CD1c-positive myeloid dendritic cell (primary cell): ENCODE data around the gene PRKCD.
"Not testable (repeated sequence)": the region's sequence is repeated elsewhere in the genome, so short reads cannot be mapped to it uniquely, and the experiment has no call there.

Source experiments
- DNase-seq: peaks from one replicate; pipeline ENCODE4 v3.0.0-alpha.2; 2016; ENCODE audit errors: extremely low spot score

PRKCD gene

DNA sequence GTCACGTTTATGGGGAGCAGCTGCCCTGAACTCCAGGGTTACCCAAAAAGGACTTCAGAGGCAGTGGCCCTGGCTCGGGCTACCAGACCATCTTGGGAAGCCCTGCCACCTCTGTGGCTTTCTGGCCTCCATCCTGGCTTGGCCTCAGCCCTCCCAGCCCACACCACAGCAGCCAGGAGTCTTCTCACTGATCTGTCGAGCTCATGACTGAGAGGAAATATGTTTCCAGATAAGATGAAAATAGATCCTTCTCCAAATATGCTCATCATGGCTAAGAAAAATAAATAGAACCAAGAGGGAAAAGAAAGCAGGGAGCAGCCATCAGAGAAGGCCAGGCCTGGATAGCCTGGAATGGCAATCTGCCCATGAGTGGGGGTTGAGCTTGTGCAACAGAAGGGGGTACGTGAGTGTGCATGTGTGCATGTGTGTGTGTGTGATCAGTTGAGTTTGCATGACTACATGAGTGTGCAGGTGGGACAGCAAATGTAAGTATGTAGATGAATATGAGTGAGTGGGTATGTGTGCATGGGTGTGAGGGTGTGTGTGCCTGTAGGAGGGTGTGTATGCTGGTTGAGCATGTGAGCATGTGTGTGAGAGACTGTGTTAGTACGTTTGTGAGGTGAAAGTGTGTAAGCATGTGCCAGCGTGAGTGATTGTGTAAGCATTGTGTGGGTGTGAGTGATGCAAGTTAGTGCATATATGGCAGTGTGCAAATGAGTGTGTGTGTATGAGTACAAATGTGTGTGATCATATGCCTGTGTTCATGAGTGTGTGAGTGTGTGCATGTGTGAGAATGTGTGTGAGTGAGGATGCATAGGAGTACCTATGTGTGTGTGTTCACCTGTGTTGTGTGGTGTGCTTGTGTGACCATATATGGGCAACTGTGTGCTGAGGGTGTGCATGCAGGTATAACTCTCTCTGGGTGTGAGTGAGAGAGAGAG is 20.8 kb upstream of the PRKCD start:
- DNase-seq = no peak

DNA sequence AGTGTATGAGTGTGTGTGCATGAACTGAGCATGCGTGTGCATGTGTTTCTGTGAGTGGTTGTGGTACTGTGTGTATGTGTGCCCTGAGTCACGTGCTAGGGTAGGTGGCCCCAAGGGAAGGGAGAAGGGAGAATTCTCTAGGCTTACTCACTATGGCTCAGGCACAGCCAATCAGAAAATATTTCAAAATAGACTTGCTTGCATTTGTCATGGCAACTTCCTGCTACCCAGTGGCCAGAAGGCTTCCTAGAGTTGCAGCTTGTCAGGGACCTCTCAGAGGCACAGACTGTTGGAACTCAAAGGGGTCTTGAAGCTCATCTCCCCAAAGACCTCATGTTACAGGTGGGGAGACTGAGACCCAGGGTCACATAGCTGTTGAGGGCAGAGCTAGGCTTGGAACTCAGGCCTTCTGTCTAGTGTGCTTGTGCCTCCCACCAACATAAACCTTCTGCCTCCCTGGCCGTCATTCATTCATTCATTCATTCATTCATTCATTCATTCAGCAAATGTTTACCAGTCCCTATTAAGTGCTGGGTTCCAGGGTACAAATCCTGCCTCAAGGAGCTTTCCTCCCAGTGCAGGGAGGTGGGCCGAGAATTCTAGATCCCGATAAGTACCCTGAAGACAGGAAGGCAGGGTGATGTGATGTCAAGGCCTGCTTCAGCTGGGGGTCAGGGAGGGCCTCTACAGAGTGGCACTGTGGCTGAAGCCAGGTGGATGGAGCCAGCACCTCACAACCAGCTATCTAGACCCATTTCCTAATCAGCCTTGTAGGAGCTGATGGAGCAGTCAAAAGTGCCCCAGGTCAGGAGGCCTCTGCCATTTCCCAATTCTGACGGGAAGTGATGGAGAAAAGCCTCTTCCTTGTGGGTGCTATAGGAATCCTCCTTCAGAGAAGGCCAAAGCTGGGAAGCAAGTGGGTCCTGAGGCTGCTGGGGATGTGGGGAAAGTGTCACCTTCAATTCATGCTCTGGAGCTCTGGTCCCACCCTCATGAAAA is 19.9 kb upstream of the PRKCD start:
- DNase-seq = peak; percentile 86

DNA sequence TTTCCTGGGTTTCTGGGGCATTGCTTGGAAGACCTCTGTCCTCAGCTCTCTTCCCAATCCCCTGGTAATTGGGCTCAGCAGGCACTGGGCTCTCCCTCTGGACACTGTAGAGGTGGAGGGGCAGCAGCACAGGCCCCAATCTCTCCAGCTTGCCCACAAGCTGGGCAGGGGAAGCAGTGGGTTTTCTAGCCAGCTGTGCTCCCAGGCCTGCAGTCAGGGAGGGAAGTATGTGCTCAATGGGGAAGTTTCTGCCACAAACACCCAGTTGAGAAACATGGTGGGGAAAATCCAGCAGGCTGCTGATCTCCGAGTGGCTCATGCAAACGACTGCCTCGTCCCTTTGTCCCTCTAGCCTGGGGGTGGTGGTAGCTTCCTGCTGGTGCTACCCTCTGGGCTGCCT is 18.0 kb upstream of the PRKCD start:
- peak; percentile 92 for DNase-seq

DNA sequence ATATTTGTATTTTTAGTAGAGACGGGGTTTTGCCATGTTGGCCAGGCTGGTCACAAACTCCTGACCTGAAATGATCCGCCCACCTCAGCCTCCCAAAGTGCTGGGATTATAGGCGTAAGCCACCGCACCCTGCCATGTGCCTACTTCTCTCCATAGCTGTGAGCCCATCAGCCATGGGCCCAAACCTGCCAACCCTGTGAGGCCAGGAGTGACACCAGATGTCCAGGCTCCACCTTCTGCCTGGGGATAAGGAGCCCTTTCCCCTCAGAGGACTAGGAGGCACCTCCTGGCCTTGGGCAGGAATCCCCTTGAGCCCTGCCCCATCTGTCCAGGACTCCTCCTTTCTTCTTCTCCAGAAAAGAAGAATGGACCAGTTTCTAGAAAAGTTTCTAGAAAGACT is 16.6 kb upstream of the PRKCD start:
- DNase-seq = no peak

DNA sequence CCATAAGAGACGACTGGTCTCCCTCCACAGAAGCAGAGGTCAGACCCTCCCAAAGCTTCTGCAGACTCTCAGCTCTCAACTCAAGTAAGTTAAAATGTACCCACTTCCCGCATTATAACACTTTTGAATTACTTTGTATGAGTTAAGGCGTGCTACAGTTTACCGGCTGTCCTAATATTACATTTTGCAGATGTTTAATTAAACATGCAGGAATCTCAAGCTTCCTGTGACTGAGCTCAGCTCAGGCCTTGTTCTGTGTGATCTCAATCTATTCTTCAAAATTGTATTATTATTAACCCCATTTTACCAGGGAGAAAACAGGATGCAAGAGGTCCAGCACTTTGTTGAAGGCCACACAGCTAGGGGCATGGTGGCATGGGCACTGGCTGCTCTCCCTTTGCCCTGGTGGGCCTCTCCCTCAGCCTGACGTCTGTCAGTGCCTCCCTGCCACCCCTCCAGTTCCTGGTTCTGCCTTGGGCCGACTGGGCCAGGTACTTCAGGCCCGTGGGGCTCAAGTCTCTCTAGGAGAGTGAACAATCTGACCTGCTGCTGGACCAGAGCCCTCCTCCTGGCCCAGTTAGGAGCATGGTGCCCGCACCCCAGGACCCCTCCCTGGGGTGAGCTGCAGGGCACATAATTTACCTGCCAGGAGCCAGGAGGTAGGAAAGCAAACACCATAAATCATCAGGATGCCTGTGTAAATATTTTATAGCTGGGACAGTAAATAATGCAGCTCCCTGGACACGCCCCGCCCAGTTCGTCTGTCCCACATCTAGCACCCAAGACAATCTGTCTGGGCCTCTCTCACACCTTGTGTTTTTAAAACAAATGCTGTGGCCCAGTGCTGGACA is 15.9 kb upstream of the PRKCD start:
- no peak for DNase-seq

DNA sequence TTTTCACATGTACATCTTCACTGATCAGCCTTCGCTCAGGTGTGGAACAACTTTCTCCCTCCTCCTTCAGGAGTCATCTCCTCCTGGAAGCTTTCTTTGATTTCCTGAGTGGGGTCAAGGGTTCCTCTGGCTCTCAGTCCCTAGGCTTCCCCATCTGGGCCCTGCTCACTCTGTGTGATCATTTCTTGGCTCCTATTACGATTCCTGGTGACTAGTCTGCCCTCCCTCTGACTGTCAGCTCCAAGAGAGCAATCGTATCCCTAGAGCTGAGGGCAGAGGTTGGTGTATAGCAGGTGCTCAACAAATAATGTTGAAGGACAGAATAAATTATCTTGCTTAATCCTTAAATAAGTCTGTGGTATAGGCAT is 15.3 kb upstream of the PRKCD start:
- no peak for DNase-seq

DNA sequence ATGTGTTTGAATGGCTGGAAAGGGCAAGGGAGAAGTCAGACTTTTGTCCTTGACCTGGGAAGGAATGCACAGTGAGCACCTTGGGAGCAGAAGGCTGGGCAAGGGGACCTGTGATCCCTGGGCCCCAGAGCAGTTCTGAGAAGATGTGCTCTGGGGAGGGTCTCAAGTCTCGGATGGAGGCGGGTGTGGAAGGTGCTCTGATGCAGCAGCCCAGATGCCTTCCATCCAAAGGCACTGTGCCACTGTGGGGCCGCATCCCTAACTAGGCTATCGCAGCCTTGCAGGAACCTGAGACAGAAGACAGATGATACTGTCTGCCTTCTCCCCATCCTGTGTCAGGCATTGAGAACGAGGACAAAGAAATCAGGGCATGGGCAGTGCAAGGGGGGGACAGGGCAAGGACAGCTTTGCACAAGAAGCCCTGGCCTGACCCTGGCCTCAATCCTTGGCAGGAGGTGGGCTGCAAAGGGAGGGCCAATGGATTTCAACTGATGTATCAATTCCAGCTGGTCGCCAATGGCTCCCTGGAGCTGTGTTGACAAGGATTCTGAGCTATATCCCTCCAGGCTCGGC is 14.6 kb upstream of the PRKCD start:
- DNase-seq = no peak

DNA sequence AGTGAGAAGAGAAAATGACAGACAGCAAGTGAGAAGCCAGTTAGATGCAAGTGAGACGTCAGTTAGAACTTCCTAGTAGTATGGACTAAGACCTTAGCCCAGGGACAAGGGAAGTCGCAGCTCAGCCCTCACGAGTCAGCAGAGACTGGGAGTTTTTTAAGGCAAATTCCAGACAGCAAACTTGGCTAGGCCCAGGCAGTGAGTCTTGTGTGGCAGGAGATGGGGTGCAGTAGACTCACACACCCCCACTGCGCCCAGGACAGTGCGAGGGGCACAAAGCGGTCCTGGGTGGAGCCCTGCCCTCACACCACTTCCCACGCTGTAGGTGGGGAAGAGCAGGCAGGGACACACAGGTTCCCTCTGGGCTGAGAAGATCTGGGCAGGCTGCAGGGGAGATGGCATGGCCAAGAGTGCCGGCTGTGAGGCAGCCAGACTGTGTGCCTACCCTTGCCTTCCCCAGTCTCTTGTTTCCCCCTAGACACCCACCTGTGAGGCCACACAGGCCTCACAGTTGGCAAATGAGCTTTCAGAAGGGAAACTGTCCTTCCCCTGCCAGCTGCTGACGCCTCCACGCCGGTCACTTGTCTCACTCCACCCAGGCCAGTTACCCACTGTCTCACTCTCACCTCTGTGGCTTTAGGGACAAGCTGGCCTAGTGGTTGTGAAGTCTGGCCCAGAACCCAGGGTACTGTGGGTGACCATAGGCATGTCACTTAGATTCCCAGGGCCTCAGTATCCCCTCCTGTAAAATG is 13.7 kb upstream of the PRKCD start:
- peak; percentile 80 for DNase-seq

DNA sequence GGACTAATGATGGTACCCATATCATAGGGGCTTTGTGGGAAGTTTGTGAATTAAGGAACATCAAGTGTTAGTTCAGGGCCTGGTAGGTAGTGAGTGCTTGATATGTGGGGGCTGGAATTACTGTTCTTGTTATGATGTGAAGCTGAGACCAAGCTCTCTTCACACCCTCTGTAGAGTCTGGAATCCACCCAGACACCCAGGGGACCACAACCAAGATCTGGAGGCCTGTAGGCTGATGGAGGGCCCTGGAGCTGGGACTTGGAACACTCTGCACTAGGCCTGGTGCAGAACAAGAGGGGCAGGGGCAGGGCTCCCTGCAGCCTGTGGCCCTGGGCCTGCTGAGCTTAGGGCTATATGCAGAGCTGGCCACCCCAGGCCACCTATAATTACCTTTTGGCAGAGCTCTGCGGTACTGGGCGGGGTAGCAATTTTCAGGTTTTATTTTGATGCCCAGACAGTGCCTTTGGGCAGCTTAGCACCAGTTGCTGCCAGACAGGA is 13.1 kb upstream of the PRKCD start:
- no peak for DNase-seq

DNA sequence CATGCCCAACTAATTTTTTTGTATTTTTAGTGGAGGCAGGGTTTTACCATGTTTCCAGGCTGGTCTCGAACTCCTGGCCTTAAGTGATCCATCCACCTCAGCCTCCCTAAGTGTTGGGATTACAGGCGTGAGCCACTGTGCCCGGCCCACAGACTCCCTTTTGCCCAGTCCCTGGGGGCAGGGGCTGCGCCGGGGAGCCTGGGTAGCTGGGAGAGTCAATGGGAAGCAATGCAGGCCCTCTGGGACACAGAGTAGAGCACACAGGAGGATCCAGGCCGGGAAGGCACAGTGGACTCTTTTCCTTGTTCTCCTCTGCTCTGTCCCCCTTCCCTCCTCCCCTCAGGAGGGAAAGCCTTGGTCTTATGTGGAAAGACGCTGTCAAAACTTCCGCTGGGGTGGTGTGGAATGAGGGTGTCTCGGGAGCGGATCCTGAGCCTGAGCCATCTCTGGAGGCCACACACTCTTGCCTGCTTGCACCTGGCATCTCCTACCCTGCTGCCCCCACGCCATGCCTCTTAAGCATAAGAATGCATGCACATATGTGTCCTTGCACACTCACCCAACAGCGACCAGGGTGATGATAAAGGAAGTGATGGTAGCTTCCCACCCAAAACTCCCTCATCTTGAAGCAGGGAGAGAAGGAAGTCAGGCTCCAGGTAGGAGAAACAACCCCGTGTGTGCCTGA is 11.9 kb upstream of the PRKCD start:
- DNase-seq = no peak

DNA sequence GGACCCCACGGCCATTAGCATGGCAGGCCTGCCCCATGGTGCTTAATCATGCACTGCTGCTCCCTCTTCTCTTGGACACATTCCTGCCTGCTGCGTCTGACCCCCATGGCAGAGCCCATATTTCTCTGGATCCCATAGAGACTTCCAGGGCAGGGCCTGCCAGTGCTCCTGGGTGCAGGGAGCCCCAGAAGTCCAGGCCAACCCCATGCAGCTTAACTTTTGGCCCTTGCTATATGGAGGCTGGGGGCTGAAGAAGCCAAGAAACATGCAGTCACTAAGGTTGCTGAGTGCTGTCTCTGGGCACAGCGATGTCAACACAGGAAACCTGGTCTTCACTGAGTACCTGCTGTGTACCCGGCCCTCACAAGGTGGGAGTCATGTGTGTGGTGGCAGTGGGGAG is 11.3 kb upstream of the PRKCD start:
- DNase-seq = no peak

DNA sequence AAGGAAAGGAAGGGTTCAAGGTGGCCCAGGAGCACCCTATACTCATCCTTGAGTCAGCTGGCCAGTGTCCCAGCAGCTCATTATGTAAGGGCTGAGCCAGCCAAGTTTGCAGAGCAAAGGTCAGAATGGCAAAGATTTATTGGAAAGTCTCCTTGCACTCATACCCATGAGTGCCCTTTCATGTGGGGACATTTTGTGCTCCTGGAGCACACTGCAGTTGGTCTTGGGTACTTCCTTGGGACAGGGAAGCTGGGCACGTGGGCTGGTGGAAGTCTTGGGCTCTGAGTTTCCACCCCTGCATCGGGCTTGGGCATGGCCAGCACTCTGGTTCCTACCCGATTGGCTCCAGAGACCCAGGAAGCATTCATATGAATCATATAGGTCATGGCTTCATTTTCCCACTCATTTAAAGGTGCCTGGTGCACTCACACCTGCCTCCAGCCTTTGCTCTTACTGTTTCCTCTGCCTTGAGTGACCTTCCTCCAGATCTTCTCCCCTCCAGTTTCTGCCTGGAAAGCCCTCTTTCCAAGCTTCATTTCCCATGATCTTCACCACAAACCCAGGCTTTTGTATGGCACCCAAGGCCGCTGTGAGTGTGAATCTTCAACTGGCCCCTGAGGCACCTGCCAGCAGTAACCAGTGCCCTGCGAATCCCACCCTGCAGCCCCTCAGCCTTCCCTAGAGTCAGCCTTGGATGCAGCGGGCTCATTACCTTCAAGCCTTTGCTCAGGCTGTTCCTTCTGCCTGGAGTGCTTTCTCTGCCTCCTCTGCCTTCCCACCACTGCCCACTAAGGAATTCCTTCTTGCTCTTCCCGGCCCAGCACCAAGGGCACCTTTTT is 10.5 kb upstream of the PRKCD start:
- DNase-seq = peak; percentile 51

DNA sequence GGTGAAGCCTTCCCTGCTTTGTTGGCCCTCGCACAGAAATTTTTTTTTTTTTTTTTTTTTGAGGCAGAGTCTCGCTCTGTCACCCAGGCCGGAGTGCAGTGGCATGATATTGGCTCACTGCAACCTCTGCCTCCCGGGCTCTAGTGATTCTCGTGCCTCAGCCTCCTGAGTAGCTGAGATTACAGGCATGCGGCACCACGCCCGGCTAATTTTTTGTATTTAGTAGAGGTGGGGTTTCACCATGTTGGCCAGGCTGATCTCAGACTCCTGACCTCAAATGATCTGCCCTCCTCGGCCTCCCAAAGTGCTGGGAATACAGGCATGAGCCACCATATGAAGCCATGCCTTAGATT is 9.9 kb upstream of the PRKCD start:
- not testable (repeated sequence) for DNase-seq

DNA sequence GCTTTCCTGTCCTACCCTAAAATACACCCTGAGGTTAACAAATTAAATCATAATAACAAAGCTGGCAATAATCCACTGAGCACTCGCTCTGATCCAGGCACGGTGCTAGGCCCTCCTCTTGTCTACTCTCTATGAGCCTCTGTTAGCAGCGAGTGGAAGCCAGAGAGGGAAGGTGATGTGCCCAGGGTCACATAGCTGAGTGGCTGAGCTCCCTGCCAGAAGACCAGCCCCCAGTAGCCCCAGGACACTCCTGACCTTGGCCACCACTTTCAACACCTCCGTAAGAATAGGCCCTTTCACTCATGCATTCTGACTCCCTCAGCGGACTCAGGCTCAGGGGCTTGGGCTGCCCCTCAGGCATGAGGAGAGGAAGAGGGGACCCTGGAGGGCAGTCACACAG is 9.5 kb upstream of the PRKCD start:
- DNase-seq = no peak

DNA sequence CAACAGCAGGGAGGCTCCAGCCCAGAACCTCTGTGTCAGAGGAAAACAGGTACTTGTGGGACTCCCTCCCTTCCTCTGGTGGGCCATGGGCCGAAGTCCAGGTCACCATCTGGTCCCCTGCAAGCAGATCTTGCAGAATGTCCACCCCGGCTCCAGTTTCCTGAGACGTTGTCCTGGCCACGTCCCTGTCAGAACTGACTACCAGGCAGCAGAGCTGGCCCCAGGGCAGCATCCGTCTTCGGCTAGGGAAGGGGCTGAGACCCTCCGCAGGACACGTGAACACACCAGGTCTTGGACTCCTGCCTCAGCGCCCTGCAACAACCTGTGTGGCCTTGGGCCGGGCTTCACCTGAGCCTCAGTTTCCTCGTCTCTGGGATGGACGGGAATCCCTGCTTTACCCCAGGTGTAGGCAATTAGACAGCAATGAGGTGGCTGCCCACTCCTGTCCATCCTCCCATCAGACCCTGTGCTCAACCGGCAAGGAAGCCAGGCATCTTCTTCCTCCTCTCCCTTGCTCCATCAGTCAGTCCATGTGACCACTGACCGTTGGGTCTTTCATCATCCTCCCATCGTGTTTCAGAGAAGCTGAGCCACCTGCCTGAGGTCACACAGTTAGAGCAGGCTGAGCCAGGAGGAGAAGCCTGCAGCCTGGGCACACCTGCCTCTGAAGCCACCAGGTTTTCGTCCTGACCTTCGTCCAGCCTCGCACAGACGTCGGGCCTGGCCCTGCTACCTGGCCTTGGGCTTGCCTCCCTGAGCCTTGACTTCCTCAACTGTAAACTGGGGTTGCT is 8.9 kb upstream of the PRKCD start:
- no peak for DNase-seq

DNA sequence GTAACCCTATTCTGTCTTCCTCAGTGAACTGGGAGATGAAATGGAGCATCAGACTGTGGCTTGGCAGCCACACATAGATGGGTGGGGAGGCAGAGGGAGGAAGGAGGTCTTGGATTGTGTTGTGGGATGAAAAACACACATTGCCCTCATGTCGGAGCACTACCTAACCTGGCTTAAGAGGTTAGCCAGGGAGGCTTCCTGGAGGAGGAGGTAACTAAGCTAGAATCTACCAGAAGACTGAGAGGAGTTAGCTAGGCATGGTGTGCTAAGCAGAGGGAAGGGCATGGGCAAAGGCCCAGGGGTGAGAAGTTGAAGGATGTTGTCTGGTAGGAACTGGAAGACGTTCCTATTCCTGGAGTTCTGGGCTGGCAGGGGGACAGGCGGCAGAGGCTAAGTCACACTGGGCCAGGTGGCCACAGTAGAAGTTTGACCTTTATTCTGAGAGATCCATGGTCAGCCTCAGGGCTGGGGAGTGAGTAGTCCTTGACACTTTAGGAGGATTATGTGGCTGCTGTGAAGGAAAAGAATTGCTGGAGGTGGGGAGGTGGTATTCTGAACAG is 7.7 kb upstream of the PRKCD start:
- no peak for DNase-seq

DNA sequence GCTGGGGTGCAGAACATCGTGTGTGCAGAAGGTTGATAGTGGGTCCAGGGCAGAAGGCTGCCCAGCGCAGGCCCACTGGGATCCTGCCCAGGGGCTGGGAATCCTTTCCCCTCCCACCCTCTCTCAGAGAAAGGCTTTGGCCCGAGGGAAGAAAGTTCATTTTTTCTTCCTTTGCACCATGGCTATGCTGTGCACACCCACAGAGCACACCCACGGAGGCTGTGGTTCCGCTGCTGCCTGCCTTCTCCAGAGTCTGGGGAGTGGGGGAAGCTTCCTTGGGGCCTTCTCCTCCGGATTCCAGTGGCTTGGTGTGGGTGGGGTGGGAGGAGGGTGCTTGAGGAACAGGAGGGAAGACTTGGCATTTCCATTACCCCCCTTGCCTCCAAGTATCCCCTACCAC is 7.0 kb upstream of the PRKCD start:
- DNase-seq = peak; percentile 74

DNA sequence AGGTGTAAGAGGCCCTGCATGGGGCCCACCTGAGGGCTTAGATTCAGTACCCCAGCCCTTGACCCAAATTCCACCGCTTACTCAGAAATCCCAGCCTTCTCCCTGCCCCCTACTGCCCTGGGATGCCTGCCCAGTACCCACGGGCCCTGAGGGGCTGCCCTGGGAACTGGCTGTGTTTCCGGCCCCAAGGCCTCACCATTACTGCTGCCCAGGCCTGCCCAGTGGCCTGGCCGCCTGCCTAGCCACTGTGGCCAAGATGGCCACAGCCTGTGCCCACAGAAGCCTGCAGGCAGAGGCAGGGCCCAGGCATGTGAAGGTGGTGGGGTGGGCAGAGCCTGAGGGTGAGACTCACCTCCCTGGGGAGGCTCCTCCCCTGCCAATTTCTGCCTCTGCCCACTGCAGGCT is 6.1 kb upstream of the PRKCD start:
- DNase-seq = no peak
